HepG2 (cell line): ENCODE results near the gene NRAS. TPM values are rescaled to one million over a fixed set of nuclear protein-coding genes. Genes with fewer than 3 reads are reported as not detected.
A peak's percentile ranks its signal among the peaks of the same experiment; 100 is the strongest.

Source experiments
- BATF2 ChIP-seq: sonication (generic); formaldehyde crosslinking; IDR thresholded peaks from 2 replicates; pipeline ENCODE4 v1.8.0; 2022; ENCODE audit warnings: mild to moderate bottlenecking, missing genetic modification reagents, moderate library complexity
- EED ChIP-seq: sonication (generic); formaldehyde crosslinking; IDR thresholded peaks from 2 replicates; pipeline ENCODE4 v1.5.0; 2020; ENCODE audit warnings: mild to moderate bottlenecking, missing genetic modification reagents
- HDAC2 ChIP-seq: sonication (generic); formaldehyde crosslinking; IDR thresholded peaks from 2 replicates; pipeline ENCODE4 v1.4.0; 2020; ENCODE audit warnings: missing genetic modification reagents
- HOXA9 ChIP-seq: sonication (generic); formaldehyde crosslinking; IDR thresholded peaks from 2 replicates; pipeline ENCODE4 v1.8.1; 2022; ENCODE audit warnings: missing genetic modification reagents, mild to moderate bottlenecking, moderate library complexity, borderline replicate concordance
- MTF2 ChIP-seq: sonication (generic); formaldehyde crosslinking; IDR thresholded peaks from 2 replicates; pipeline ENCODE4 v1.5.0; 2020; ENCODE audit warnings: missing genetic modification reagents, borderline replicate concordance
- NFATC3 ChIP-seq: sonication (generic); formaldehyde crosslinking; IDR thresholded peaks from 2 replicates; pipeline ENCODE4 v1.5.1; 2020; ENCODE audit warnings: mild to moderate bottlenecking, missing genetic modification reagents
- POLR2A ChIP-seq, 2 experiments: IDR thresholded peaks; 2 replicates each; pipeline ENCODE4 v1.6.1; 2011; ENCODE audit warnings: low read depth in 2 of 2, low read length in 2 of 2, mild to moderate bottlenecking in 1 of 2, moderate library complexity in 1 of 2; ENCODE audit not compliant: insufficient read depth in 1 of 2
- POLR2G ChIP-seq: fragments of 200-400 bp; formaldehyde crosslinking; IDR thresholded peaks from 2 replicates; pipeline ENCODE4 v1.6.1; 2018; ENCODE audit warnings: mild to moderate bottlenecking, low read depth, low read length, moderate library complexity
- RBFOX2 ChIP-seq: fragments of 200-400 bp; formaldehyde crosslinking; IDR thresholded peaks from 2 replicates; pipeline ENCODE4 v1.6.1; 2017; ENCODE audit warnings: low read depth, mild to moderate bottlenecking, low read length
- RBM39 ChIP-seq: fragments of 200-400 bp; formaldehyde crosslinking; IDR thresholded peaks from one replicate; pipeline ENCODE4 v1.6.1; 2018; ENCODE audit warnings: antibody characterized with exemption, mild to moderate bottlenecking, low read depth, low read length; ENCODE audit not compliant: poor library complexity, severe bottlenecking
- SP1 ChIP-seq, 2 experiments: fragments of 450-650 bp in 1 of 2; sonication (generic) in 1 of 2; formaldehyde crosslinking in 1 of 2; IDR thresholded peaks; 2 replicates each; pipeline versions ENCODE4 v1.4.0 to v1.6.1; 2016 to 2020; ENCODE audit warnings: missing genetic modification reagents in 1 of 2
- YEATS4 ChIP-seq: sonication (generic); formaldehyde crosslinking; IDR thresholded peaks from 2 replicates; pipeline ENCODE4 v1.4.0; 2020; ENCODE audit warnings: missing genetic modification reagents, borderline replicate concordance
- ZNF317 ChIP-seq: sonication (generic); formaldehyde crosslinking; IDR thresholded peaks from 2 replicates; pipeline ENCODE4 v1.5.0; 2020; ENCODE audit warnings: mild to moderate bottlenecking, missing genetic modification reagents
- ZNF546 ChIP-seq: sonication (generic); formaldehyde crosslinking; conservative IDR thresholded peaks from 2 replicates; pipeline ENCODE4 v1.8.1; 2023; ENCODE audit warnings: mild to moderate bottlenecking, missing genetic modification reagents
- ZNF563 ChIP-seq: sonication (generic); formaldehyde crosslinking; IDR thresholded peaks from 2 replicates; pipeline ENCODE4 v1.8.0; 2022; ENCODE audit warnings: mild to moderate bottlenecking, moderate library complexity, missing genetic modification reagents
- ZNF567 ChIP-seq: sonication (generic); formaldehyde crosslinking; IDR thresholded peaks from 2 replicates; pipeline ENCODE4 v1.8.1; 2023; ENCODE audit warnings: mild to moderate bottlenecking, missing genetic modification reagents, borderline replicate concordance
- ZNF607 ChIP-seq: sonication (generic); formaldehyde crosslinking; IDR thresholded peaks from 2 replicates; pipeline ENCODE4 v1.5.1; 2020; ENCODE audit warnings: missing genetic modification reagents, mild to moderate bottlenecking, borderline replicate concordance
- ZNF687 ChIP-seq: sonication (generic); formaldehyde crosslinking; IDR thresholded peaks from 2 replicates; pipeline ENCODE4 v1.5.1; 2020; ENCODE audit warnings: mild to moderate bottlenecking, missing genetic modification reagents, moderate library complexity
- polyA plus RNA-seq, 8 experiments: library from polyadenylated mRNA; depleted of rRNA in 3 of 8; stranded (reverse) in 7 of 8; unstranded in 1 of 8; fragments of >200 nt; fragmentation: Illumina TruSeq in 4 of 8; extraction: Trizol in 4 of 8; gene quantifications; 2 replicates each; pipeline versions ENCODE4 v1.2.1 to v1.2.3, GENCODE V29; 2011 to 2016; ENCODE audit warnings: low read depth in 4 of 8, missing spikeins in 1 of 8, mixed read lengths in 1 of 8; ENCODE audit not compliant: insufficient read depth in 1 of 8
- total RNA-seq, 5 experiments: library from RNA; depleted of rRNA; stranded (reverse); fragments of >200 nt; fragmentation: Illumina TruSeq; extraction: Trizol; gene quantifications; 2 replicates each; pipeline ENCODE4 v1.2.3, GENCODE V29; 2016; ENCODE audit warnings: low read depth in 1 of 5
- TF ChIP-seq, protein P1 (sequence below): sonication (generic); formaldehyde crosslinking; IDR thresholded peaks from 2 replicates; pipeline ENCODE4 v1.4.0; 2020; ENCODE audit warnings: mild to moderate bottlenecking, missing genetic modification reagents

Gene NRAS
- total and polyA plus RNA-seq, 2 of the 13 experiments (the other 11 are each of a cell fraction or from before 2014, with no cell fraction given), result 38.6 to 58.8 TPM

DNA sequence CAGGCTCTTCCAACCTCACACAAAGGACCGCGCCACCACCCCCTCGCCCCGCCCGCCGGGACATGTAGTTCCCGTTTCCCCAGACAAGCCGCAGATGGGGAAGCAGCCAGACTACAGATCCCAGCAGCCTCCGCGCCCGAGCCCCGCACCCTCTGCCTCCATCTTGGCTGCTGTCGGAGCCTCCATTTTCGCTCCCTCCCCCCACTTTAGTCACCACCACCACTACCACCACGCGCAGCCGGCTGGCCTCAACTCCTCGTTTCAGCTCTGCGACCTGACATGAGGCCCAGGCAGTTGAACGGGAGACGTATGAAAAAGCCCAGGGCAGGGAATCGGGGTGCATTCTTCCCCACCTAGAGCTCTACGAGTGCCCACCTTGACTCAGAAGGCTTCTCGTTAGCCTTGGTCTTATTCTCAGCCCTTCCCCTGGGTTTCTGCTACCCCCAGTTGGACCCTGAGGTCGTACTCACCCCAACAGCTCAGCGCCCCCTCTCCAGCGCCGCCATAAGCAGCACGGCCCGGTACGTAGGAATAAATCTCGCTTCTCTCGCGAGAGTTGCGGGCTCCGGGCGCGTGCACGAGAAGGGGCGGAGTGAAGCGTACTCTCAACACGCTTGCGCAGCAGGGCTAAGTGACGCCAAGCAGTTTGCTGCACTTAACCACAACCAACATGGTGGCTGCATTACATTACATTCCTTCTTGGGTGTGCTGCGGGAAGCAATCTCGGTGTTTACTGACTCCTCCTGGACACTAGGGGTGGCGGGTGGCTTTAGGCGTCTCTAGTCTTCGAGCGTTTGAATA lies 41.1 kb upstream of the NRAS start, which contains the start of gene CSDE1 (continued):
- TF ChIP-seq, protein P1, sequence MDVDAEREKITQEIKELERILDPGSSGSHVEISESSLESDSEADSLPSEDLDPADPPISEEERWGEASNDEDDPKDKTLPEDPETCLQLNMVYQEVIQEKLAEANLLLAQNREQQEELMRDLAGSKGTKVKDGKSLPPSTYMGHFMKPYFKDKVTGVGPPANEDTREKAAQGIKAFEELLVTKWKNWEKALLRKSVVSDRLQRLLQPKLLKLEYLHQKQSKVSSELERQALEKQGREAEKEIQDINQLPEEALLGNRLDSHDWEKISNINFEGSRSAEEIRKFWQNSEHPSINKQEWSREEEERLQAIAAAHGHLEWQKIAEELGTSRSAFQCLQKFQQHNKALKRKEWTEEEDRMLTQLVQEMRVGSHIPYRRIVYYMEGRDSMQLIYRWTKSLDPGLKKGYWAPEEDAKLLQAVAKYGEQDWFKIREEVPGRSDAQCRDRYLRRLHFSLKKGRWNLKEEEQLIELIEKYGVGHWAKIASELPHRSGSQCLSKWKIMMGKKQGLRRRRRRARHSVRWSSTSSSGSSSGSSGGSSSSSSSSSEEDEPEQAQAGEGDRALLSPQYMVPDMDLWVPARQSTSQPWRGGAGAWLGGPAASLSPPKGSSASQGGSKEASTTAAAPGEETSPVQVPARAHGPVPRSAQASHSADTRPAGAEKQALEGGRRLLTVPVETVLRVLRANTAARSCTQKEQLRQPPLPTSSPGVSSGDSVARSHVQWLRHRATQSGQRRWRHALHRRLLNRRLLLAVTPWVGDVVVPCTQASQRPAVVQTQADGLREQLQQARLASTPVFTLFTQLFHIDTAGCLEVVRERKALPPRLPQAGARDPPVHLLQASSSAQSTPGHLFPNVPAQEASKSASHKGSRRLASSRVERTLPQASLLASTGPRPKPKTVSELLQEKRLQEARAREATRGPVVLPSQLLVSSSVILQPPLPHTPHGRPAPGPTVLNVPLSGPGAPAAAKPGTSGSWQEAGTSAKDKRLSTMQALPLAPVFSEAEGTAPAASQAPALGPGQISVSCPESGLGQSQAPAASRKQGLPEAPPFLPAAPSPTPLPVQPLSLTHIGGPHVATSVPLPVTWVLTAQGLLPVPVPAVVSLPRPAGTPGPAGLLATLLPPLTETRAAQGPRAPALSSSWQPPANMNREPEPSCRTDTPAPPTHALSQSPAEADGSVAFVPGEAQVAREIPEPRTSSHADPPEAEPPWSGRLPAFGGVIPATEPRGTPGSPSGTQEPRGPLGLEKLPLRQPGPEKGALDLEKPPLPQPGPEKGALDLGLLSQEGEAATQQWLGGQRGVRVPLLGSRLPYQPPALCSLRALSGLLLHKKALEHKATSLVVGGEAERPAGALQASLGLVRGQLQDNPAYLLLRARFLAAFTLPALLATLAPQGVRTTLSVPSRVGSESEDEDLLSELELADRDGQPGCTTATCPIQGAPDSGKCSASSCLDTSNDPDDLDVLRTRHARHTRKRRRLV (CRISPR knock-in tag), result peak; percentile 74; the same call in 1 of the 2 replicates
- TF ChIP-seq ZNF687, result peak; percentile 83
- TF ChIP-seq EED (CRISPR knock-in tag), result 0 out of 2 replicates have a peak, but pooled peaks have one; percentile 80
- TF ChIP-seq SP1 (IDR thresholded peaks at IDR 0.05), result peak; percentile 34; the same call in 1 of the 2 replicates
- peak; percentile 79 for TF ChIP-seq SP1 (CRISPR knock-in tag; IDR thresholded peaks at IDR 0.05)
- peak; percentile 86 for TF ChIP-seq RBFOX2
- no peak for TF ChIP-seq ZNF546 (CRISPR knock-in tag)
- TF ChIP-seq RBM39, result peak; percentile 80
- TF ChIP-seq NFATC3, result peak; percentile 82; the same call in 1 of the 2 replicates
- TF ChIP-seq POLR2A (IDR thresholded peaks at IDR 0.05; ENCODE audit: insufficient read depth in 1 of 2, low read depth in 2 of 2, low read length in 2 of 2), result peak; percentile 85 to 97
- peak; percentile 77 for TF ChIP-seq BATF2 (CRISPR knock-in tag)
- peak; percentile 94 for TF ChIP-seq ZNF567
- TF ChIP-seq ZNF563 (CRISPR knock-in tag), result 0 out of 2 replicates have a peak, but pooled peaks have one; percentile 64
- TF ChIP-seq ZNF607 (CRISPR knock-in tag), result peak; percentile 27; the same call in 1 of the 2 replicates
- TF ChIP-seq MTF2, result 0 out of 2 replicates have a peak, but pooled peaks have one; percentile 69
- peak; percentile 46; the same call in 1 of the 2 replicates for TF ChIP-seq HOXA9 (CRISPR knock-in tag)
- peak; percentile 98 for TF ChIP-seq POLR2G
- TF ChIP-seq YEATS4 (CRISPR knock-in tag), result peak; percentile 89
- TF ChIP-seq ZNF317 (CRISPR knock-in tag), result 0 out of 2 replicates have a peak, but pooled peaks have one; percentile 11
- peak; percentile 38; the same call in 1 of the 2 replicates for TF ChIP-seq HDAC2
